SK-N-SH treated with all-trans-retinoic acid at 6 μM for 48 hours (cell line): ENCODE data around the gene ME3.

Source experiments
- PATZ1 ChIP-seq: fragments of 250-450 bp; sonication (Bioruptor Pico); IDR thresholded peaks from 2 replicates; pipeline ENCODE4 v1.8.0; 2020; ENCODE audit warnings: mild to moderate bottlenecking, moderate library complexity, borderline replicate concordance
- PPARA ChIP-seq: fragments of 250-450 bp; sonication (Bioruptor Pico); IDR thresholded peaks from 2 replicates; pipeline ENCODE4 v1.5.0; 2020; ENCODE audit warnings: mild to moderate bottlenecking, borderline replicate concordance
- ZFP30 ChIP-seq: fragments of 450-650 bp; formaldehyde crosslinking; IDR thresholded peaks from 2 replicates; pipeline ENCODE4 v1.5.0; 2022; ENCODE audit warnings: mild to moderate bottlenecking, moderate library complexity

- no peak for TF ChIP-seq PATZ1 (CRISPR knock-in tag)
- TF ChIP-seq ZFP30, result no peak
- TF ChIP-seq PPARA (CRISPR knock-in tag), result no peak
These were observed 229.0 kb downstream of the ME3 start for GRCh38 chr11:86443415-86443814.
